T-helper 1 cell treated with Interleukin-12 subunit alpha and Interleukin-12 subunit beta and Interleukin-4 antibody, amounts not matched to agents 30 μg/mL and 1 μg/mL, for 36 hours (primary cell): ENCODE data around the gene SLC12A4.
"Not testable (repeated sequence)": the region's sequence is repeated elsewhere in the genome, so short reads cannot be mapped to it uniquely, and the experiment has no call there.

Experiments
- H3K27ac Mint-ChIP-seq: one replicate; pipeline ENCODE4 v1.8.0; 2021; ENCODE audit warnings: mild to moderate bottlenecking, mixed read lengths
- H3K27me3 Mint-ChIP-seq: one replicate; pipeline ENCODE4 v1.8.0; 2021; ENCODE audit warnings: low read depth, mixed read lengths
- H3K36me3 Mint-ChIP-seq: one replicate; pipeline ENCODE4 v1.8.0; 2021; ENCODE audit warnings: low read depth, mixed read lengths
- H3K4me1 Mint-ChIP-seq: one replicate; pipeline ENCODE4 v1.8.0; 2021; ENCODE audit warnings: low read depth, mixed read lengths
- H3K4me3 Mint-ChIP-seq: one replicate; pipeline ENCODE4 v1.8.0; 2021; ENCODE audit warnings: mild to moderate bottlenecking, moderate library complexity, mixed read lengths
- H3K9me3 Mint-ChIP-seq: one replicate; pipeline ENCODE4 v1.8.0; 2021; ENCODE audit warnings: mixed read lengths

SLC12A4 gene

DNA sequence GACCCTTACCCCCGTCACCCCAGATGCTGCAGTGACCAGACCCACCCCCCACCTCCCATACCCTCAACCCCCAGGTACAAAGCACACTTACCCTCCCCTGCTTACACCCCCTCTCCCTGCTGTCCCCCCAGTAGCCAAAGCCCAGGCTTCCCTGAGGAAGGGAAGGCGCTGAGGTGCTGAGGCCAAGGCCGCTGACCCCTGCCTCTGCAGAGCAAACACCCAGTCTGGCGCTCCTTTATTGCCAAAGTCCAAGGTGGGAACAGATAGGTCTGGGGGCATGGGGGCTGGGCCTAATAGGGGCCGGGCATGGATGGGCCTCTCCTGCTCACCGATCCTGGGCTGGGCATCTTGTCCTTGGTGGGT is 25.2 kb downstream of the SLC12A4 start:
- Mint-ChIP-seq H3K9me3 (no peaks in the 10 kb centered on the region), H3K4me3 (no peak overlapping the region), H3K36me3 (peaks cover 9% of the 10 kb centered on the region), H3K27me3 (no peaks in the 10 kb centered on the region), H3K4me1 (peaks cover 17% of the 10 kb centered on the region), H3K27ac (no peak overlapping the region)

DNA sequence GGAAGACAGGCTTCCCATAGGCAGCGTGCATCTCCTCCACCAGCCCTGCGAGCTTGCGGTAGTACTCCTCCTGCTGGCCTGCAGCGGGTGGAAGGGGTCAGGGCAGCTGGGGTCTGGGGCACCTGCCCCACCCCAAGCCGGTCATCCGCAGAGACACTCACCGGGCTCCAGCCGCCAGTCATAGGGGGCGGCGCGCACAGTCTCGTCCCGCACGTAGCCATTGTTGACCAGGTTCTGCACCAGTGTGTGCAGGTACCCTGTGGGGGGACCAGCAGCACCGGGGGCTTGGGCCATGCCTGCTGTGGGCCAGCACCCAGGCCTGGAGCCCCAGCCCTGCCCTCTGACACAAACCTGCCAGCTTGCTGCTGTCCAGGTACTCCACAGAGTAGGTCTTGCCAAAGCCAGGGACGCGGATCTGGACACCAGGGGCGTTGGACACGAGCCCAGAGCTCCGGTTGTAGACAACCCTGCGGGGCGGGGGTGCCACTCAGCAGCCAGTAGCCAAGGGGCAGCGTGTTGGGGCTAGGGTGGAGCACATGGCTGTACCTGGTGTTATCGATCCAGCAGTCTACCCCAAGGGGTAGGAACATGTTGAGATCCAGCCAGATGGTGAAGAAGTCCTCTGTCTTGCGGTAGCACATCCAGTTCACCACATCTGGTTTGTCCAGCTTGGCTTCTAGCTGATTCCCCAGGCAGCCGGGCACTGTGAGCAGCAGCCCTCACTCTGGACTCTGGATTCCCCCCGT is 25.8 kb downstream of the SLC12A4 start:
- Mint-ChIP-seq H3K27me3 (no peaks in the 10 kb centered on the region), H3K27ac (no peak overlapping the region), H3K36me3 (peaks cover 9% of the 10 kb centered on the region), H3K9me3 (no peaks in the 10 kb centered on the region), H3K4me1 (peaks cover 17% of the 10 kb centered on the region), H3K4me3 (no peak overlapping the region)

DNA sequence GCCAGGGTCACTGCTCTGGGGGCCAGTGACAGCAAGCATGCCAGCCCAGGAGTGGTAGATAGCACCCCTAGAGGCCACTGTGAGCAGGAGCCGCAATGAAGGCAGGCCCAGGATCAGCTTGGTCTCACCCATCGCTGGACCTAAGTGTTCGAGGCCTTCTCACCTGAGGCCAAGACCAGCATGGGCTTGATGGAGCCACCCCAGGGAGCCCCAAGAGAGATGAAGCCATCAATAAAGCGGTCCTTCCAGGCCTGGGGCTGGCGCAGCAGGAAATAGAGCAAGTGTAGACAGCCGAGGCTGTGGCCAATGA is 26.3 kb downstream of the SLC12A4 start:
- peaks cover 9% of the 10 kb centered on the region for H3K36me3 Mint-ChIP-seq
- H3K4me1 Mint-ChIP-seq = peaks cover 20% of the 10 kb centered on the region
- no peak overlapping the region for H3K27ac Mint-ChIP-seq
- H3K4me3 Mint-ChIP-seq = no peak overlapping the region
- H3K27me3 Mint-ChIP-seq = no peaks in the 10 kb centered on the region
- H3K9me3 Mint-ChIP-seq = no peaks in the 10 kb centered on the region

DNA sequence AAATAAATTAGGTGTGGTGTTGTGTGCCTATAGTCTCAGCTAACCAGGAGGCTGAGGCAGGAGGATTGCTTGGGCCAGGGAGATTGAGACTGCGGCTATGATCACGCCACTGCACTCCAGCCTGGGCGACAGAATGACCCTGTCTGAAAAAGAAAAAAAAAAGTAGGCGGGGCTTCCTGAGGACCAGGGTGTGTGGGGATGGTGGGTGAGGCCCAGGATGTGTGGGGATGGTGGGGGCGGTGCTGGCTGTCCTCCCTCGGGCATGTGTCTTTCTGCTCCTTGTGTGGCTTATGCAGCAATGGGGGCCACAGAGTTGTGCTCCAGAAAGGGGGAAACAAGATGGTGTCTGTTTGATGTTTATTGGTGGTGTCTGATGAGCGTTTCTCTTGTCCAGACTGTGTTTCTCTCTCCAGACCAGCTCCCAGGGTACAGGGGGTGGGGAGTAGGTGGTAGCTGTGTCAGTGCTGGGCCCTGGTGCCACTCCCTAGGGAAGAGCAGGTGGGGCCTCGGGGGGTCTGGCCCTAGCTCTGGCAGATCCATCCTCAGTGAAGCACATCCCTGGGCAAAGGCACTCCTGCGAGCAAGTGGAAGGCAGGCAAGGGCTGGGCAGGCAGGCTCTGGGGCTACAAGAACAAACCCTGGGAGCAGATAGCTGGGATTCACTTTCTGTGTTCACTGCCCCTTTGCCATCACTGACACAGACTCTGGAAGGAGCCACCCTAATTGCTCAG is 26.8 kb downstream of the SLC12A4 start:
- Mint-ChIP-seq H3K36me3 (peaks cover 10% of the 10 kb centered on the region), H3K4me3 (peak overlapping the region; percentile 23), H3K4me1 (peaks cover 24% of the 10 kb centered on the region)

DNA sequence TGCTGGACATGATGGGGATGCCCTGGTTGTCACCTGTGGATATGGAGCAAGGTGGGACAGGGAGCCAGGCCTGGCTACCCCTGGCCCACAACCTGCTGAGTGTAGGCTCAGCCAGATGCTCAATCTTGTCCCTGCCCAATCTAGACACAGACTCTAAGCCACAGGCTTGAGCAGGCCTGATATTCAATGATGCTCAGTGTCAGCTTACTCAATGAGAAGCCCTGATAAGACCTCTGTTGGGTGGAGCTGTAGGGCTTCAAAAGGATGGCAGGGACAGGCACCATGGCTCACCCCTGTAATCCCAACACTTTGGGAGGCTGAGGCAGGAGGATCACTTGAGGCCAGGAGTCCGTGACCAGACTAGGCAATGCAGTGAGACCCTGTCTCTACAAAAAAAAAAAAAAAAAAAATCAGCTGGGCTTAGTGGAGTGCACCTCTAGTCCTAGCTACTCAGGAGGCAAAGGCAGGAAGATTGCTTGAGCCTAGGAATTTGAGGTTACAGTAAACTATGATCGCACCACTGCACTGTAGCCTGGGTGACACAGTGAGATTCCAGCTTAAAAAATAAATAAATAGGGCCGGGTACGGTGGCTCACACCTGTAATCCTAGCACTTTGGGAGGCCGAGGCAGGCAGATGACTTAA is 27.9 kb downstream of the SLC12A4 start:
- Mint-ChIP-seq H3K36me3 (peaks cover 14% of the 10 kb centered on the region), H3K27me3 (no peaks in the 10 kb centered on the region), H3K27ac (peak overlapping the region; percentile 41), H3K4me1 (peaks cover 24% of the 10 kb centered on the region), H3K9me3 (no peaks in the 10 kb centered on the region), H3K4me3 (no peak overlapping the region)

More for the DNA sequence above, 26.8 kb downstream of the SLC12A4 start:
- Mint-ChIP-seq H3K27ac (peak overlapping the region; percentile 20), H3K27me3 (no peaks in the 10 kb centered on the region), H3K9me3 (no peaks in the 10 kb centered on the region)

DNA sequence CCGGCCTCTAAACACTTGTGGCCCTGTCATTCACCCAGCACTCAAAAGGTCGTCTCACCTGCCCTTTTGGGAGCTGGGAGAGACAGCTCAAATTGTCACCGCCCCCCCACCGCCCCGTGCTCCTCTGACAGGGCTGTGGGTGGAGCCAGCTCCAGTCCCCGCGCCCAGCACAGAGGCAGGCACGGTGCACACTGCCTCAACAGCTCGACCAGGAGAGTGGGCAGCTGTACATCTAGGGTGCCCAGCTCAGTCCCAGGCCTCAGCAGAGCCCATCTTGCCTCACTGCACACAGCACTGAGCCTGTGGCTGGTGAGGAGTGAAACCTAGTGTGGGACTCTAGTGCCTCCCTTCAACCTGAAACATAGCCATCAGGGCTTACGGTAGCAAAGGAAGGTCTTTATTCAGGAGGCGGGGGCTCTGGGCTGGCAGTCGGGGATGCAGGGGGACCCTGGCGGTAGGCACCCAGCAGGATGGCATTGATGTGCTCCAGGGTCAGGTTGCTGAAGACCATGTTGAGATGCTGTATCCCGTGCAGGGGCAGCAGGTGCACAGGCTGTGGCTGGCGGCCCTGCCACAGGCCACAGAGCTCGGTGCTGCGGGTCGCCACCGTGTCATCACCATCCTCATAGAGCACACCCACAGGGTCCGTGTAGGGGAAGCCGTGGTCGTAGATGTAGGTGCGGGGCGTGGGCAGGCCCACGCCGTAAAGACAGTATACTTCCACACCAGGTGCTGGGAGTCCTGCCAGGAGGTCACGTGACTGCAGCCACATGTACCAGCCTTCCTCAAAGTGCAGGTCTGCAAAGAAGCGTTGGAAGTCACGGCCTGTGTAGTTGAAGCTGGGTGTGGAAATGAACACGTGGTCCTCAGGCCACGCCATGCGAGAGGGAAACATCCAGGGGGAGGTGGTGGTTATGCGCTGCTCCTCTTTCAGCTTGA is 28.7 kb downstream of the SLC12A4 start:
- Mint-ChIP-seq H3K9me3 (no peaks in the 10 kb centered on the region), H3K27me3 (no peaks in the 10 kb centered on the region), H3K4me1 (peaks cover 31% of the 10 kb centered on the region), H3K36me3 (peaks cover 21% of the 10 kb centered on the region), H3K27ac (peak overlapping the region; percentile 41), H3K4me3 (no peak overlapping the region)

DNA sequence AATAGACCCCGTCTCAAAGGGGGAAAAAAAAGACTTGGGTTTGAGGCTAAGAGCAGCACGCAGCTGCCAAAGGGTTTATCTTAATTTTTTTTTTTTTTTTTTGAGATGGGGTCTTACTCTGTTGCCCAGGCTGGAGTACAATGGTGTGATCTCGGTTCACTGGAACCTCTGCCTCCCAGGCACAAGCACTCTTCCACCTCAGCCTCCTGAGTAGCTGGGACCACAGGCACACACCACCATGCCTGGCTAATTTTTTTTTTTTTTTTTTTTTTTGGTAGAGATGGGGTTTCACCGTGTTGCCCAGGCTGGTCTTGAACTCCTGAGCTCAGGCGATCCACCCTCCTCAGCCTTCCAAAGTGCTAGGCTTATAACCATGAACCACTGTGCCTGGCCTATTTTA is 30.7 kb downstream of the SLC12A4 start:
- not testable (repeated sequence) for H3K27me3 Mint-ChIP-seq
- H3K4me1 Mint-ChIP-seq = peaks cover 40% of the 10 kb centered on the region

DNA sequence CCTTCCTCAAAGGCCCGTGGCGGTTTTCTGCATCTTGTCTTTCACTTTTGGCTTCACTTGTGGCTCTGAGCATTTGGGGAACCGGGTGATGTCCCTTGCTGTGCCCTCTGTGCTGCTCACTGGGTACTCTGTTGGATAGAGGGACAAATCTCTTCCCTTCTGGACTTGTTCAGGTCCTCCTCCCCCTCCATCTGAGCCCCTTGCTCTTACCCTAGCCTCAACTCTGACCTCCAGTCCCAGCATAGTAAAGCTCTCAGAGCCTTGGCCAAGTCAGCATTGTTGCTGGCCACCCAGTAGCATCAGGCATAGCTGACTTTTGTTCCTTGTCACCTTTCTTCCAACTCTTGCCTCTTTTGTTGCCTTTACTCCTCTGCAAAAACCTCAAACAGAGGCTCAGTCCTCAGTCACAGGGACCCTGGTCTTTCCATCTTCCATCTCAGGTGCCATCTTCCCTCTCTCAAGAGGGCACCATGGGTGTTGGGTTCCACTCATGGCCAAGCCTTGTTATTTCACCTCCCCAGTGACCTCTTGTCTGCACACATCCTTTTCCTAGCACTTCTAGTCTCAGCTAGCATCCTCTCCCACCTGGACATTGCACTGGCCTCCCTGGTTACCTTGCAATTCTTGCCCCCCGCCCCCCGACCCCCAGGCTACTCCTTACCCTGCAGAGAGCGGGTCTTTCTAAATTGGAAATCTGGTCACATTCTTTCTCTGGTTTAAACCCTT is 31.4 kb downstream of the SLC12A4 start:
- Mint-ChIP-seq H3K27ac (peak overlapping the region; percentile 93), H3K36me3 (peaks cover 33% of the 10 kb centered on the region), H3K4me3 (peak overlapping the region; percentile 96), H3K9me3 (no peaks in the 10 kb centered on the region), H3K4me1 (peaks cover 40% of the 10 kb centered on the region), H3K27me3 (no peaks in the 10 kb centered on the region)

More for the DNA sequence above, 30.7 kb downstream of the SLC12A4 start:
- not testable (repeated sequence) for H3K9me3 Mint-ChIP-seq
- Mint-ChIP-seq H3K27ac (peak overlapping the region; percentile 73), H3K36me3 (peaks cover 31% of the 10 kb centered on the region), H3K4me3 (peak overlapping the region; percentile 96)

DNA sequence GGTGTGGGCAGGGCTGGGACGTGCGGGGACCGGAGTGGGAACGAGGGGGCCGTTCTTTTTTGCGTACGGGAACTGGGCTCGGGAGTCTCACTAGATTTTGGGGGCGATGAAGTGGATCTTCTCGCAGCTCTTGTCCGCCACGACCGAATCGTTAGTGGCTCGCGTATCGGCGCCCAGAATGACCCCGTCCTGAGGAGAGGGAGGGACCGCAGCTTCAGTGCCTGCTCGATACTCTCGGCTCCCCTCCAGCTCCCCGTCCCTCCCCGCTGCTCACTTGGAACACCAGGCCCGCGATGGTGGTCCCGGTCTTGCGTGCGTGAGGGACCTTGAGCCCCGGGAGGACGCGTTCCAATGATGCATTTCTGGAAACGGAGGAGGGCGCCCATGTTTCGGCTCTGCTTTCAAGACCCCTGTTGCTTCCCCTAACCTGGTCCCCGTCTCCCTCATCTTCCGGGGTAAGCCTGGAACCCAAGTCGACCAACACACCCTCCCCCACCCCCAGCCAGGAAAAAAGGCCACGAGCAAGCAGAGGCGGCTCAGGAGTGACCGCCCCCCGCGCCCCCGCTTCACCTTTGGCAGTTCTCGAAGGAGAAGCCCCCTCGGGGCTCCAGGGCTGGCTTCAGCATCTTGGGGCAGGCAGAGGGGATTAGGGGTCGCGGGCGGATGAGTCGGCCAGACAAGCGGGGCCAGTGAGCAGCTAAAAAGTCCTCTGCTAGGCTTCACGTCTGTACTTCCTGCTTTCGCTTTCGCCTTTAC is 32.1 kb downstream of the SLC12A4 start, which contains the start of gene PSMB10:
Gene PSMB10 (minus strand): TSS at position 727 of the 756 bp plus-strand sequence. CDS start 101 bp downstream, at position 626.
- Mint-ChIP-seq H3K27me3 (no peaks in the 10 kb centered on the region), H3K4me3 (peak within 1 kb of the TSS; percentile 96), H3K4me1 (peaks cover 35% of the 10 kb centered on the region), H3K36me3 (peaks cover 34% of the 10 kb centered on the region), H3K27ac (peak within 1 kb of the TSS; percentile 93), H3K9me3 (no peaks in the 10 kb centered on the region)

DNA sequence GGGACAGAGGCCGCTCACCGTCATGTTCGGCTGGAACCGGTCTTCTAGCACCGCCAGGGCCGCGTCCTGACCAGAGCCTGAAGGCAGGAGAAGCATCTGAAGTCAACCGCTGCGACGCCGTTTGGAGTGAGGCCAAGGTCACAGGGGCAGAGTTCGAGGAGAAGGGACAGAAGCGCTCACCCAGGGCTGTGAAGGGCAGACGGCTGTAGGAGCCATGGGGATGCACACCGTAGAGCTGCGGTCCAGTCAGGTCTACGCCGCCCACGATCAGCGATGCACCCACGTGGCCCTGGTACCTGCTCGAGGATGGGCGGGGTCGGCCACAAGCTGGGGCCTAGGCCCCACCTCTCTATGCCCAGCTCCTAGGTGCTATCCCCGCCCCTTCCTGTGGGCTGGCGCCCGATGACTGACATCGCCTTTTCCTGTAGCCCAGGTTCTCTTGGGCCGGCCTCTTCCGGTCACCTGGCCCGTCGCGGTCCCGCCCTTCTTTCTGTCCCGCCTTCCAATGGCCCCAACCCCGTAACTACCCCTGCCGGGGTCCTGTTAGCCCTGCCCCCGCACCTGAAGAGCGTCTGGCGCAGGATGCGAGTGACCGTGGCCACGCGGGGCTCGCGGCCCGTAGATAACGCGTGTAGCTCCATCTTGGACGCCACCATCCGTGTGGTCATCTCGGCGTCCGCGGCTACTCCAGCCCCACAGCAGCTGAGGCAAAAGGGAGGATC is 32.9 kb downstream of the SLC12A4 start:
- Mint-ChIP-seq H3K9me3 (no peaks in the 10 kb centered on the region), H3K4me3 (peak overlapping the region; percentile 96), H3K4me1 (peaks cover 33% of the 10 kb centered on the region), H3K27ac (peak overlapping the region; percentile 93), H3K27me3 (no peaks in the 10 kb centered on the region), H3K36me3 (peaks cover 37% of the 10 kb centered on the region)

DNA sequence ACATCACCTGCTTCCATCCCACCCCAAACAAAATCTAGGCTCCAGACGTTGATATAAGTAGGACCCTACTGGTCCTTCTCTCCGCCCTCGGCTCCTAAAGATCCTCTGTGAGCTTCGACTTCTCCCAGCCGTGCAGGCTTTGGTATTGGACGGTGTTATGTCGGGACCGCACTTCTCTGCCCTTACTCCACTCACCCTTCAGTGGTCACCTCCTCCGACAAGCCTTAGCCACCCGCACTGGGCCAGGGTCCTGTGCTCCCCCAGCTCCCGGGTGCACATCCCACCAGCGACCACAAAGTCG is 33.4 kb downstream of the SLC12A4 start:
- Mint-ChIP-seq H3K27me3 (no peaks in the 10 kb centered on the region), H3K4me1 (peaks cover 28% of the 10 kb centered on the region), H3K27ac (peak overlapping the region; percentile 93), H3K9me3 (no peaks in the 10 kb centered on the region), H3K36me3 (peaks cover 37% of the 10 kb centered on the region), H3K4me3 (peak overlapping the region; percentile 96)

DNA sequence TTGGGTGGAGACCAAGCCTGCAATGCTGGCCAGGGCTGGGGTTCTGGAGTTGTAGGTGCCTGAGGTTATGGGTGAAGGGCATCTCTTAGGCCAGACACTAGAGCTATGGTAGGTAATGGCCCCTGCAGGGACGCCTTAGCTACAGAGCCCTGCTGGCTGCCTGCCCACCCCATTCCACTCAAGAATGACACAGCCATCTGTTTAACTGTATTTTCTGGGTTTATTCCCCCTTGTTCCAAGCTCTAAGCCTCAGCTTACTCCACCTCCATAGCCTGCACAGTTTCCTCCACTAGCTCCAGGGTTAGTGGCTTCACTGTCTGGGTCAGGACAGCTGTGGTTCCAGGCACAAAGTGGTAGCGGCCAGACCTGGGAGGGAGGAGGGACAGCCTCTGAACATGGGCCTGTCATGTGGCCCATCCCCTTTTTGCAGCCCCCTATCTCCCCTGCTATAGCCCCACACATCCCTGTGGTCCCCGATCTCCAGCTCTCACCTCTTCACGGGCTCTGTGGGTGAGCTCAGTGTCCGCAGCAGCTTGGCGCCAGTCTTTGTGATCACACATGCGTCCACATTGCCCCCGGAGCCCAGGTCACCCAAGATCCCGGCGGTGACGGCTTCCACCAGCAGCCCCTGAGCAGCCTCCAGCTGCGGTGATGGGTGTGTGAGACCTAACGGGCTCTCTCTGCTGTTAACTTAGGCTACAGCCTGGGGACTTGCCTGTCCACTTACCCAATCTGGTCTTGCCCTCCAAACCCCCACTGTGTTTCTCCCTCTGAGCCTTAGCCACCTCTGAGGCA is 33.9 kb downstream of the SLC12A4 start:
- Mint-ChIP-seq H3K27me3 (no peaks in the 10 kb centered on the region), H3K27ac (peak overlapping the region; percentile 11), H3K36me3 (peaks cover 39% of the 10 kb centered on the region), H3K9me3 (no peaks in the 10 kb centered on the region), H3K4me1 (peaks cover 24% of the 10 kb centered on the region), H3K4me3 (peak overlapping the region; percentile 96)
